ENCODE measurements around the gene SOST. TPM values are rescaled to one million over a fixed set of nuclear protein-coding genes. Genes with fewer than 3 reads are reported as not detected.
"Not testable (repeated sequence)": the region's sequence is repeated elsewhere in the genome, so short reads cannot be mapped to it uniquely, and the experiment has no call there.

The SOST gene
- not detected for total RNA-seq

GRCh38 chr17:43758497-43759174 lies at the start of gene SOST:
Gene SOST (minus strand): TSS chr17:43758791. CDS start chr17:43758741, 50 bp downstream.
- ATAC-seq (no peak), DNase-seq (no peak)
- Mint-ChIP-seq H3K9me3 (ENCODE audit: low read depth) (no peaks in the 10 kb centered on the region), H3K36me3 (ENCODE audit: low read depth) (no peaks in the 10 kb centered on the region), H3K4me1 (no peaks in the 10 kb centered on the region), H3K27me3 (peaks cover 26% of the 10 kb centered on the region), H3K27ac (no peak within 1 kb of the TSS), H3K4me3 (no peak within 1 kb of the TSS)
- CTCF ChIA-PET, result interaction anchor here (0.7 to 19.2 kb wide), 6 partner anchors 8 to 74 kb away, joined by 3 to 473 read pairs (median 5); no protein-coding TSS in a partner anchor
- POLR2A ChIA-PET, result no interaction called here
- intact Hi-C loops (cut with DNase I, micrococcal nuclease), result no loop called here

DNA sequence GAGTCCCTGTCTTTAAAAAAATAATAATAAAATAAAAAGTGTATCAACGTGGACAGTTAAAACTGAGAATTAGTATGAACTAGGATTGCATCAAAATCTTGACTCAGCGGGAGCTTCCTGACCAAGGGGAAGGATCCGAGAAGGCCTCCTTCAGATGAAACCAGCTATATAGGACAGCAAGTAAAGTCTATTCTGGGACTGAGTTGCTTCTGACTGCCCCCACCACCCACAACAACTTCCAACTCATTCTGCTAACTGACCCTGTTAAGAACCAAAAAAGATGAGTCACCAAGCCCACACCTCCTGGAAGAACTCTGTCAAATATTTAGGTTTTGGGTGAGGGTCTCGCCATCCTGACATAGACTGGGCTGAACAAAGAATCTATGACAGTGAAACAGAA lies 49.5 kb upstream of the SOST start:
- H3K27ac Mint-ChIP-seq, result no peak overlapping the region
- no peak for DNase-seq
- H3K4me3 Mint-ChIP-seq, result no peak overlapping the region
- intact Hi-C loops (cut with DNase I, micrococcal nuclease), result no loop called here
- peaks cover 6% of the 10 kb centered on the region for H3K27me3 Mint-ChIP-seq
- POLR2A ChIA-PET, result no interaction called here
- ATAC-seq, result no peak
- H3K4me1 Mint-ChIP-seq, result no peaks in the 10 kb centered on the region
- H3K36me3 Mint-ChIP-seq (ENCODE audit: low read depth), result no peaks in the 10 kb centered on the region
- CTCF ChIA-PET, result interaction anchor here (0.7 to 1.0 kb wide), 2 partner anchors 11 to 87 kb away, joined by 3 read pairs; no protein-coding TSS in a partner anchor
- no peaks in the 10 kb centered on the region for H3K9me3 Mint-ChIP-seq (ENCODE audit: low read depth)

- no peak for DNase-seq
- Mint-ChIP-seq H3K4me1 (no peaks in the 10 kb centered on the region), H3K27ac (no peak overlapping the region), H3K27me3 (peaks cover 6% of the 10 kb centered on the region), H3K36me3 (ENCODE audit: low read depth) (no peaks in the 10 kb centered on the region), H3K4me3 (no peak overlapping the region), H3K9me3 (ENCODE audit: low read depth) (no peaks in the 10 kb centered on the region)
- CTCF ChIA-PET, result no interaction called here
- POLR2A ChIA-PET, result no interaction called here
- no peak for ATAC-seq
- intact Hi-C loops (cut with DNase I, micrococcal nuclease), result no loop called here
Measured at GRCh38 chr17:43805117-43805516, 46.5 kb upstream of the SOST start.

GRCh38 chr17:43803758-43804157 lies 45.2 kb upstream of the SOST start:
- ATAC-seq (no peak), DNase-seq (no peak)
- Mint-ChIP-seq H3K9me3 (ENCODE audit: low read depth) (no peaks in the 10 kb centered on the region), H3K4me3 (no peak overlapping the region), H3K36me3 (ENCODE audit: low read depth) (no peaks in the 10 kb centered on the region), H3K27ac (no peak overlapping the region), H3K4me1 (no peaks in the 10 kb centered on the region), H3K27me3 (peaks cover 9% of the 10 kb centered on the region)
- ChIA-PET POLR2A (no interaction called here), CTCF (interaction anchor here (0.6 to 0.9 kb wide), 3 partner anchors 38 to 749 kb away, joined by 3 read pairs; no protein-coding TSS in a partner anchor)
- intact Hi-C loops (cut with DNase I, micrococcal nuclease), result no loop called here

DNA sequence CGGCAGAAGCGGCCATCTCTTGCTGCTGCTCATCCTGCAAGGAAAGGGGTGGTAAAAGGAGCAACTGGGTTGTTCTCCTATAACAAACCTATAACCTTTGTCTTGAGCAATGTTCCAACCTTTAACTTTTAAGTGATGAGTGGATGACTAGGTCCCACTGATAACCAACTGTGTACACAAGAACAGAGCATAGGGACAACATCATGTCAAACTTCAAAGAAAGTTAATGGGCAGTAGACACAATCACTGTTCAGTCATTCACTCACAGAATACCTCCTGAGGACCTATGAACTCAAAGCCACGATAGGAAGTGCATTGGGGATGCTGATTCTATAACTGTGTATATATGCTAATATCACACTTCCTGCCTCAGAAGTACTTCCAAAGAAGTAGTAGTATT lies 43.3 kb upstream of the SOST start:
- no peak overlapping the region for H3K4me3 Mint-ChIP-seq
- H3K27me3 Mint-ChIP-seq, result peaks cover 13% of the 10 kb centered on the region
- H3K36me3 Mint-ChIP-seq (ENCODE audit: low read depth), result no peaks in the 10 kb centered on the region
- ChIA-PET POLR2A (no interaction called here), CTCF (interaction anchor here (1.8 kb wide), 1 partner anchor 35 kb away, joined by 8 read pairs; no protein-coding TSS in a partner anchor)
- H3K9me3 Mint-ChIP-seq (ENCODE audit: low read depth), result no peaks in the 10 kb centered on the region
- no peaks in the 10 kb centered on the region for H3K4me1 Mint-ChIP-seq
- intact Hi-C loops (cut with DNase I, micrococcal nuclease), result no loop called here
- H3K27ac Mint-ChIP-seq, result no peak overlapping the region
- ATAC-seq, result no peak
- no peak for DNase-seq

- Mint-ChIP-seq H3K9me3 (ENCODE audit: low read depth) (no peaks in the 10 kb centered on the region), H3K27ac (no peak overlapping the region), H3K4me1 (no peaks in the 10 kb centered on the region), H3K4me3 (no peak overlapping the region), H3K27me3 (peaks cover 16% of the 10 kb centered on the region), H3K36me3 (ENCODE audit: low read depth) (no peaks in the 10 kb centered on the region)
- intact Hi-C loops (cut with DNase I, micrococcal nuclease), result no loop called here
- ChIA-PET CTCF (interaction anchor here (1.8 kb wide), 1 partner anchor 34 kb away, joined by 8 read pairs; no protein-coding TSS in a partner anchor), POLR2A (no interaction called here)
- ATAC-seq, result no peak
- no peak for DNase-seq
Measured at GRCh38 chr17:43800736-43801135, 42.1 kb upstream of the SOST start.

DNA sequence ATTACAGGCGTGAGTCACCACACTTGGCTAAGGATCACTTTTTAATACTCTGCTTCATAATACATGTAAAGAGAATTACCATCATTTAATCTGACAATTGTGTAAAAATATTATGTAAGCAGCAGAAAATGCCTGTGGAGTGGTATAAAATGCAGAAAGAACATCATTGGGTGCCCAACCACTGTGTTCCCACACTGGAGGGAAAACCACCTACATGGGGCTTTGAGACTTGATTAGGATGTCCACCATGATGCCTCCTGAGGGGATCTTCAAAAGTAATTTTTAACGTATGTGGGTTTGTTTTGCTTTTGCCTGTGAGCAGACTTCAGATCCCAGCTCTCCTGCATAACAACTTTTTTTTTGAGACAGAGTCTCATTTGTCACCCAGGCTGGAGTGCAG lies 40.5 kb upstream of the SOST start:
- POLR2A ChIA-PET, result no interaction called here

DNA sequence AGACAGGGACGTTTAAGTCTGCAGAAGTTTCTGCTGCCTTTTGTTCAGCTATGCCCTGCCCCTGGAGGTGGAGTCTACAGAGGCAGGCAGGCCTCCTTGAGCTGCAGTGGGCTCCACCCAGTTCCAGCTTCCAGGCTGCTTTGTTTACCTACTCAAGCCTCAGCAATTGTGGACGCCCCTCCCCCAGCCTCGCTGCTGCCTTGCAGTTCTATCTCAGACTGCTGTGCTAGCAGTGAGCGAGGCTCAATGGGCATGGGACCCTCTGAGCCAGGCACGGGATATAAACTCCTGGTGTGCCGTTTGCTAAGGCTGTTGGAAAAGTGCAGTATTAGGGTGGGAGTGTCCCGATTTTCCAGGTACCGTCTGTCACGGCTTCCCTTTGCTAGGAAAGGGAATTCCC lies 39.4 kb upstream of the SOST start:
- H3K4me1 Mint-ChIP-seq; POLR2A ChIA-PET; H3K9me3 Mint-ChIP-seq (ENCODE audit: low read depth); H3K4me3 Mint-ChIP-seq; DNase-seq; H3K36me3 Mint-ChIP-seq (ENCODE audit: low read depth); intact Hi-C loops (cut with DNase I, micrococcal nuclease); H3K27ac Mint-ChIP-seq; ATAC-seq: not testable (repeated sequence)
- CTCF ChIA-PET, result interaction anchor here (0.6 kb wide), 1 partner anchor 1000 kb away, joined by 3 read pairs; no protein-coding TSS in a partner anchor
- H3K27me3 Mint-ChIP-seq, result peaks cover 20% of the 10 kb centered on the region

More for the DNA sequence above, 40.5 kb upstream of the SOST start:
- Mint-ChIP-seq H3K4me1 (no peaks in the 10 kb centered on the region), H3K36me3 (ENCODE audit: low read depth) (no peaks in the 10 kb centered on the region), H3K27ac (no peak overlapping the region), H3K4me3 (no peak overlapping the region), H3K27me3 (peaks cover 18% of the 10 kb centered on the region), H3K9me3 (ENCODE audit: low read depth) (no peaks in the 10 kb centered on the region)
- ATAC-seq (no peak), DNase-seq (no peak)
- intact Hi-C loops (cut with DNase I, micrococcal nuclease), result no loop called here
- CTCF ChIA-PET, result no interaction called here

DNA sequence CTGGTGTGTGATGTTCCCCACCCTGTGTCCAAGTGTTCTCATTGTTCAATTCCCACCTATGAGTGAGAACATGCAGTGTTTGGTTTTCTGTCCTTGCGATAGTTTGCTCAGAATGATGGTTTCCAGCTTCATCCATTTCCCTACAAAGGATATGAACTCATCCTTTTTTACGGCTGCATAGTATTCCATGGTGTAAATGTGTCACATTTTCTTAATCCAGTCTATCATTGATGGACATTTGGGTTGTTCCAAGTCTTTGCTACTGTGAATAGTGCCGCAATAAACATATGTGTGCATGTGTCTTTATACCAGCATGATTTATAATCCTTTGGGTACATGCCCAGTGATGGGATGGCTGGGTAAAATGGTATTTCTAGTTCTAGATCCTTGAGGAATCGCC lies 34.1 kb upstream of the SOST start:
- H3K9me3 Mint-ChIP-seq (ENCODE audit: low read depth); CTCF ChIA-PET; ATAC-seq; H3K36me3 Mint-ChIP-seq (ENCODE audit: low read depth); H3K27ac Mint-ChIP-seq; intact Hi-C loops (cut with DNase I, micrococcal nuclease); H3K4me3 Mint-ChIP-seq; POLR2A ChIA-PET; H3K4me1 Mint-ChIP-seq; DNase-seq: not testable (repeated sequence)
- peaks cover 23% of the 10 kb centered on the region for H3K27me3 Mint-ChIP-seq

- intact Hi-C loops (cut with DNase I, micrococcal nuclease), result no loop called here
- no peak overlapping the region for H3K4me3 Mint-ChIP-seq
- DNase-seq, result no peak
- no peaks in the 10 kb centered on the region for H3K4me1 Mint-ChIP-seq
- H3K27ac Mint-ChIP-seq, result no peak overlapping the region
- H3K9me3 Mint-ChIP-seq (ENCODE audit: low read depth), result no peaks in the 10 kb centered on the region
- no peaks in the 10 kb centered on the region for H3K36me3 Mint-ChIP-seq (ENCODE audit: low read depth)
- CTCF ChIA-PET, result interaction anchor here (2.7 kb wide), 1 partner anchor 54 kb away, joined by 8 read pairs; no protein-coding TSS in a partner anchor
- peak; percentile 51 for ATAC-seq
- POLR2A ChIA-PET, result no interaction called here
- peaks cover 18% of the 10 kb centered on the region for H3K27me3 Mint-ChIP-seq
Measured at GRCh38 chr17:43791589-43791988, 33.0 kb upstream of the SOST start.

DNA sequence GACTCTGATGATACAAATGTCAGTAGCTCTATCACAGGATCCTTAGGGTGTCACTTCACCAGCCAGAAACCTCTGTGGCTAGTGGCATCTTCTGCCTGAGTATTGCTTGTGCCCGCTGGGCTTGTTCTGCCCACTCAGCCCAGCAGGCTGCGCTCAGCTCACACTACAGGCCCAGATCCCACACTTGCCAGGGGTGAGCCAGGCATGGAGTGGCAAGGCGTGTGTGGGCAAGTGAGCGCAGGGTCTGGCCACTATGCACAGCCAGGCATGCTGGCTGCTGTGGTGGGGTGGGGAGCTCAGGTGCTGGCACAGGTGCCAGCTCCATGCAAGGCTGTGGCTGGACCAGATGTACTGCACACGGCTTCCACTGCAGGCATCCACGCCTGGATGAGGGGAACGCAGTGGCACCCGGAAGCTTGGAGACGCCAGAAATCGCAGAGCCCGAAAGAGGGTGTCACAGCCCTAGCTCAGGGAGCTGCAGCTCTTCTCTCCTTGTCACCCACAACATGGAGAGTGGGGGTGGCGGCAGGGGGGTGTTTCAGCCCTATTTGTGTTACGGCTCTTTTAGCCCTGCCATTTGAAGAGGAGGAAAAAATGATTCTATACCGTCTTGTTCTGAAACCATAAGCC lies 31.8 kb upstream of the SOST start:
- DNase-seq (no peak), ATAC-seq (no peak)
- H3K27me3 Mint-ChIP-seq, result peaks cover 15% of the 10 kb centered on the region
- intact Hi-C loops (cut with DNase I, micrococcal nuclease), result no loop called here
- no peaks in the 10 kb centered on the region for H3K36me3 Mint-ChIP-seq (ENCODE audit: low read depth)
- H3K27ac Mint-ChIP-seq, result no peak overlapping the region
- H3K4me1 Mint-ChIP-seq, result no peaks in the 10 kb centered on the region
- ChIA-PET POLR2A (no interaction called here), CTCF (interaction anchor here (2.7 kb wide), 1 partner anchor 55 kb away, joined by 8 read pairs; no protein-coding TSS in a partner anchor)
- no peak overlapping the region for H3K4me3 Mint-ChIP-seq
- H3K9me3 Mint-ChIP-seq (ENCODE audit: low read depth), result no peaks in the 10 kb centered on the region

DNA sequence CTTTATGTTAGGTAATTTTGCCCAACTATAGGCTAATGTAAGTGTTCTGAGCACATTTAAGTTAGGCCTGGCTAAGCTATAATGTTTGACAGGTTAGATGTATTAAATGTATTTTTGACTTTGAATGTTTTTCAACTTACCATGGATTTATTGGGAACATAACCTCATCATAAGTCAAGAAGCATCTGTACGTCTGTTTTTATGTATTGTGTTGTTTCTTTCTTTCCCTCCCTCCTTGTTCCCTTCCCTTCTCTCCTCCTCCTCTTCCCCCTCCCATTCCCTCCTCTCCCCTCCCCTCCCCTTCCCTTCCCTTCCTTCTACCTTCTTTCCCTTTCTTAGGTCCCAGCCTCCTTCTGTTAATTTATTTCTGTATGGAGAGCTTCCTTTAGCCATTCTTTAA lies 30.9 kb upstream of the SOST start:
- no peaks in the 10 kb centered on the region for H3K36me3 Mint-ChIP-seq (ENCODE audit: low read depth)
- ATAC-seq (no peak), DNase-seq (no peak)
- H3K27ac Mint-ChIP-seq, result no peak overlapping the region
- peaks cover 15% of the 10 kb centered on the region for H3K27me3 Mint-ChIP-seq
- CTCF ChIA-PET, result interaction anchor here (0.6 to 2.7 kb wide), 2 partner anchors 56 to 1404 kb away, joined by 3 to 8 read pairs; no protein-coding TSS in a partner anchor
- H3K9me3 Mint-ChIP-seq (ENCODE audit: low read depth), result no peaks in the 10 kb centered on the region
- no peak overlapping the region for H3K4me3 Mint-ChIP-seq
- POLR2A ChIA-PET, result no interaction called here
- H3K4me1 Mint-ChIP-seq, result peaks cover 2% of the 10 kb centered on the region
- intact Hi-C loops (cut with DNase I, micrococcal nuclease), result no loop called here

All from activated CD4-positive, alpha-beta T cell treated with anti-CD3 and anti-CD28 coated beads for 36 hours (primary cell).